Left lung (tissue), 14 donors: ENCODE results near the gene DONSON. TPM values are rescaled to one million over a fixed set of nuclear protein-coding genes. Genes with fewer than 3 reads are reported as not detected.
A peak's percentile ranks its signal among the peaks of the same experiment; 100 is the strongest.
"Not testable (repeated sequence)": the region's sequence is repeated elsewhere in the genome, so short reads cannot be mapped to it uniquely, and the experiment has no call there.

Experiments
- ATAC-seq: fragments of 200-7000 bp; cut with Tn5 transposase; one replicate; pipeline ENCODE4 v1.9.1; 2020; ENCODE audit warnings: moderate library complexity
- DNase-seq, 4 donors: peaks; one replicate each; pipeline ENCODE4 v3.0.0-alpha.2; 2013 to 2020
- H3K27ac ChIP-seq, 2 donors: fragments of 200-600 bp; sonication (generic) in 1 of 2; one replicate each; pipeline versions ENCODE4 v1.5.0 to v1.8.0; 2020 to 2021
- H3K27me3 ChIP-seq, 2 donors: fragments of 200-600 bp; sonication (generic) in 1 of 2; one replicate each; pipeline versions ENCODE4 v1.5.0 to v1.8.0; 2020 to 2021
- H3K36me3 ChIP-seq, 2 donors: fragments of 200-600 bp; sonication (generic) in 1 of 2; one replicate each; pipeline versions ENCODE4 v1.5.0 to v1.8.0; 2020 to 2021
- H3K4me1 ChIP-seq, 2 donors: fragments of 200-600 bp; one replicate each; pipeline ENCODE4 v1.8.0; 2021
- H3K4me3 ChIP-seq, 2 donors: fragments of 200-600 bp; sonication (generic) in 1 of 2; one replicate each; pipeline versions ENCODE4 v1.5.0 to v1.8.0; 2020 to 2021; ENCODE audit warnings: mild to moderate bottlenecking in 1 of 2
- H3K9me3 ChIP-seq, 2 donors: fragments of 200-600 bp; sonication (generic) in 1 of 2; one replicate each; pipeline versions ENCODE4 v1.5.0 to v1.8.0; 2020 to 2021
- CTCF ChIP-seq, 2 donors: fragments of 200-600 bp; sonication (generic) in 1 of 2; IDR thresholded peaks; one replicate each; pipeline versions ENCODE4 v1.5.0 to v1.8.0; 2021; ENCODE audit warnings: antibody characterized with exemption in 2 of 2
- intact Hi-C, 2 donors: fragments of 100-400 bp; cut with DNase I; formaldehyde crosslinking; loops; one replicate each; pipeline versions ENCODE4 v1.11.2 to v1.14.2; 2022
- long read RNA-seq, 12 donors: library from polyadenylated mRNA in 2 of 12; unstranded in 2 of 12; transcript quantifications; one replicate each; pipeline ENCODE4 v2.0.0 and lab custom pipeline, GENCODE V29; 2019 to 2026
- polyA plus RNA-seq, 6 donors: library from polyadenylated mRNA; unstranded; fragments of 120-200 nt; gene quantifications; one replicate each; pipeline ENCODE4 v1.2.1, GENCODE V29; 2013; ENCODE audit not compliant: insufficient read length in 6 of 6
- total RNA-seq, 2 donors: library from RNA; stranded (reverse); fragmentation: NEBNext Ultra II Directional; extraction: Animal tissue kit (Norgen Biotek cat#: 25700); gene quantifications; one replicate each; pipeline ENCODE4 v1.2.1, GENCODE V29; 2021
- donor health status: DM: no; HTN: yes; CAD: no.
- donor health status: DM: no; HTN: no; CAD: no.

Gene DONSON
- total RNA-seq (10 to 100 TPM; 14.3 to 15.1 TPM), polyA plus RNA-seq (10 to 100 TPM; 35.5 to 51.2 (median 39.8) TPM)
- long read RNA-seq, donor 1, partial matches to known transcripts: 0 of 3 reads
- long read RNA-seq, donor 1, other reads (novel, unspliced or antisense): 0 of 3 reads
- long read RNA-seq, donor 2, partial matches to known transcripts: 73 of 109 reads
- long read RNA-seq, donor 2, other reads (novel, unspliced or antisense): 31 of 109 reads
- long read RNA-seq, donor 3: 0 reads
- long read RNA-seq, donor 4, partial matches to known transcripts: 0 of 2 reads
- long read RNA-seq, donor 4, other reads (novel, unspliced or antisense): 2 of 2 reads
- long read RNA-seq, donor 5, partial matches to known transcripts: 0 of 1 reads
- long read RNA-seq, donor 5, other reads (novel, unspliced or antisense): 0 of 1 reads
- long read RNA-seq, donor 6, partial matches to known transcripts: 0 of 2 reads
- long read RNA-seq, donor 6, other reads (novel, unspliced or antisense): 0 of 2 reads
- long read RNA-seq, donor 7: 0 reads
- long read RNA-seq, donor 8: 0 reads
- long read RNA-seq, donor 9: 0 reads
- long read RNA-seq, donor 10, partial matches to known transcripts: 0 of 4 reads
- long read RNA-seq, donor 10, other reads (novel, unspliced or antisense): 1 of 4 reads
- long read RNA-seq, donor 11, partial matches to known transcripts: 0 of 1 reads
- long read RNA-seq, donor 11, other reads (novel, unspliced or antisense): 0 of 1 reads
- long read RNA-seq, donor 12, partial matches to known transcripts: 0 of 2 reads
- long read RNA-seq, donor 12, other reads (novel, unspliced or antisense): 0 of 2 reads

- no peak for TF ChIP-seq CTCF (IDR thresholded peaks at IDR 0.05)
- H3K4me1 ChIP-seq: peaks cover 4 to 22% of the 10 kb centered on the region in 2 donors
- no peaks in the 10 kb centered on the region for H3K36me3 ChIP-seq
- no peaks in the 10 kb centered on the region for H3K27me3 ChIP-seq
- peak within 1 kb of the TSS; percentile 66 to 79 for H3K4me3 ChIP-seq
- H3K27ac ChIP-seq: peak within 1 kb of the TSS; percentile 85 to 86
- H3K9me3 ChIP-seq: no peaks in the 10 kb centered on the region
- DNase-seq: peak; percentile 89 to 98 (median 92)
- intact Hi-C loops: no loop called here
- ATAC-seq: peak; percentile 97
These were observed at the start of gene DONSON for GRCh38 chr21:33588485-33589335. Gene DONSON, minus strand, starts transcription at chr21:33588684. Its CDS starts 43 bp downstream, at chr21:33588641.

GRCh38 chr21:33634254-33634653, 45.8 kb upstream of the DONSON start:
- Histone ChIP-seq H3K36me3 (peaks cover 0 to 29% of the 10 kb centered on the region in 2 donors), H3K27me3 (no peaks in the 10 kb centered on the region), H3K9me3 (no peaks in the 10 kb centered on the region), H3K4me3 (no peak overlapping the region), H3K4me1 (peaks cover 0 to 6% of the 10 kb centered on the region in 2 donors), H3K27ac (no peak overlapping the region)
- DNase-seq (no peak), ATAC-seq (no peak)
- TF ChIP-seq CTCF (IDR thresholded peaks at IDR 0.05): no peak
- intact Hi-C loops: no loop called here

- peaks cover 0 to 60% of the 10 kb centered on the region in 2 donors for H3K36me3 ChIP-seq
- H3K4me3 ChIP-seq, DNase-seq, H3K4me1 ChIP-seq, ATAC-seq, H3K9me3 ChIP-seq, intact Hi-C loops, H3K27ac ChIP-seq, H3K27me3 ChIP-seq: not testable (repeated sequence)
These were observed 37.7 kb upstream of the DONSON start for GRCh38 chr21:33626151-33626550.

GRCh38 chr21:33622253-33622652, 33.8 kb upstream of the DONSON start:
- H3K4me3 ChIP-seq: no peak overlapping the region
- H3K27me3 ChIP-seq: no peaks in the 10 kb centered on the region
- no peaks in the 10 kb centered on the region for H3K4me1 ChIP-seq
- TF ChIP-seq CTCF (IDR thresholded peaks at IDR 0.05): no peak
- no peaks in the 10 kb centered on the region for H3K9me3 ChIP-seq
- DNase-seq: no peak
- H3K36me3 ChIP-seq: peaks cover 0 to 43% of the 10 kb centered on the region in 2 donors
- intact Hi-C loops: no loop called here
- no peak overlapping the region for H3K27ac ChIP-seq
- ATAC-seq: no peak

GRCh38 chr21:33619726-33620125, 31.2 kb upstream of the DONSON start:
- Histone ChIP-seq H3K4me1 (no peaks in the 10 kb centered on the region), H3K36me3 (peaks cover 0 to 61% of the 10 kb centered on the region in 2 donors), H3K9me3 (no peaks in the 10 kb centered on the region), H3K27ac (no peak overlapping the region), H3K27me3 (no peaks in the 10 kb centered on the region), H3K4me3 (no peak overlapping the region)
- no peak for TF ChIP-seq CTCF (IDR thresholded peaks at IDR 0.05)
- no peak for ATAC-seq
- intact Hi-C loops: no loop called here
- DNase-seq: no peak
